Breast epithelium (tissue), 4 donors: ENCODE data around the gene ITPR2. TPM values are rescaled to one million over a fixed set of nuclear protein-coding genes. Genes with fewer than 3 reads are reported as not detected.

Experiments used
- DNase-seq, 2 donors: peaks; one replicate each; pipeline ENCODE4 v3.0.0-alpha.2; 2019; ENCODE audit warnings: low spot score in 2 of 2
- H3K27ac ChIP-seq, 2 donors: fragments of 200-600 bp; sonication (generic) in 1 of 2; one replicate each; pipeline ENCODE4 v1.5.1; 2016 to 2019; ENCODE audit warnings: mild to moderate bottlenecking in 1 of 2
- H3K27me3 ChIP-seq, 2 donors: fragments of 200-600 bp; sonication (generic) in 1 of 2; one replicate each; pipeline versions ENCODE4 v1.5.1 to v1.6.0; 2017 to 2019; ENCODE audit warnings: control low read depth in 1 of 2, mild to moderate bottlenecking in 1 of 2
- H3K36me3 ChIP-seq: fragments of 200-600 bp; one replicate; pipeline ENCODE4 v1.5.1; 2019
- H3K4me1 ChIP-seq, 2 donors: fragments of 200-600 bp; sonication (generic); one replicate each; pipeline ENCODE4 v1.5.1; 2016 to 2019; ENCODE audit warnings: control low read depth in 1 of 2
- H3K4me3 ChIP-seq, 3 donors: fragments of 200-600 bp; sonication (generic); 1 replicate in 2 of 3; 2 replicates in 1 of 3; pipeline ENCODE4 v1.5.1; 2016 to 2019; ENCODE audit warnings: mild to moderate bottlenecking in 3 of 3, moderate library complexity in 2 of 3
- H3K9me3 ChIP-seq, 2 donors: fragments of 200-600 bp; sonication (generic) in 1 of 2; one replicate each; pipeline ENCODE4 v1.5.1; 2016 to 2019; ENCODE audit warnings: control low read depth in 1 of 2
- POLR2A ChIP-seq: fragments of 450-650 bp; IDR thresholded peaks from one replicate; pipeline ENCODE4 v1.6.1; 2016; ENCODE audit warnings: antibody characterized with exemption, mild to moderate bottlenecking, moderate library complexity
- POLR2AphosphoS5 ChIP-seq, 3 donors: sonication (generic); formaldehyde crosslinking; IDR thresholded peaks; one replicate each; pipeline ENCODE4 v1.6.1; 2017; ENCODE audit warnings: antibody characterized with exemption in 3 of 3
- intact Hi-C: fragments of 100-400 bp; cut with DNase I; formaldehyde crosslinking; loops from one replicate; pipeline ENCODE4 v1.15.1; 2023; ENCODE audit warnings: low total_unique reads
- total RNA-seq, 3 donors: library from RNA; depleted of rRNA; stranded (reverse); fragments of >200 nt; gene quantifications; one replicate each; pipeline ENCODE4 v1.1.0, GENCODE V29; 2016
- TF ChIP-seq, protein P1 (sequence below), 3 donors: fragments of 450-650 bp; IDR thresholded peaks; one replicate each; pipeline ENCODE4 v1.5.1; 2016 to 2017; ENCODE audit warnings: antibody characterized with exemption in 3 of 3, mild to moderate bottlenecking in 3 of 3, moderate library complexity in 3 of 3

Gene ITPR2
- total RNA-seq, 3 donors from 2014 or later, result 47.2 to 95.0 (median 66.5) TPM

DNA sequence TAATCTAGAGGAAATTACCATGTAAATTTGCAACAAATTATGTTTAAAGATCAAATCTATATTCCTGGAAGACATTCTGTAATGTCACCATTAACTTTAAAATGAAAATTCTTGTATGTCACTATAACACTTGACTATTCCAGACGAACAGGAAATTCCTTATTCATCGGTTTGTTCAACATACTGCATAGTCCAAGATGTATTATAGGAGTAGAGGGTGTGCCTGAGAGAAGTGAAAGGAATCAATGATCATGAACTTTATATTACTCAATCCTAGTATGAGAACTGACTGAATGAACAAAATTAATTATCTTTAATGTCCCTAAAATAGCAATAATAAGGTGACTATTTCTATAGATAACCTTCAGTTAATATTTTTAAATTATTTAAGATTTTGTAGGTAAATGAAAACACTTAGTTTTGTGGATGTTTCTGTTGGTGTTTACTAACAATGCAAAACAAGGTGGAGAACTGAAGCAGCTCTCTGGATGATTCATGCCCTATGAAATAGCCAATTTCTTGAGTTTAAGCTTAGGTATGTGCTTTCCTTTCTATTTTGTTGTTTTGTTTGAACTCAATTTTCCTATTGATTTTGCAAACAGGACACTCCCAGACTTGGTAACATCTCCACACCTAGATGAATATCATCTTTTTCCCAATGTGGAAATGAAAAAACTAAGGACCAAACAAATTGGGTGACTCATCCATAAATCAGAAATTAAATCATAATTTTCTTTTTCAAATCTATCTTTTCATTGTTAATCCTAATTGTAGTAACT, 18.2 kb upstream of the ITPR2 start:
- Histone ChIP-seq H3K36me3 (no peaks in the 10 kb centered on the region), H3K27me3 (no peaks in the 10 kb centered on the region), H3K9me3 (no peaks in the 10 kb centered on the region), H3K27ac (no peak overlapping the region), H3K4me3 (no peak overlapping the region), H3K4me1 (no peaks in the 10 kb centered on the region)
- TF ChIP-seq, protein P1, sequence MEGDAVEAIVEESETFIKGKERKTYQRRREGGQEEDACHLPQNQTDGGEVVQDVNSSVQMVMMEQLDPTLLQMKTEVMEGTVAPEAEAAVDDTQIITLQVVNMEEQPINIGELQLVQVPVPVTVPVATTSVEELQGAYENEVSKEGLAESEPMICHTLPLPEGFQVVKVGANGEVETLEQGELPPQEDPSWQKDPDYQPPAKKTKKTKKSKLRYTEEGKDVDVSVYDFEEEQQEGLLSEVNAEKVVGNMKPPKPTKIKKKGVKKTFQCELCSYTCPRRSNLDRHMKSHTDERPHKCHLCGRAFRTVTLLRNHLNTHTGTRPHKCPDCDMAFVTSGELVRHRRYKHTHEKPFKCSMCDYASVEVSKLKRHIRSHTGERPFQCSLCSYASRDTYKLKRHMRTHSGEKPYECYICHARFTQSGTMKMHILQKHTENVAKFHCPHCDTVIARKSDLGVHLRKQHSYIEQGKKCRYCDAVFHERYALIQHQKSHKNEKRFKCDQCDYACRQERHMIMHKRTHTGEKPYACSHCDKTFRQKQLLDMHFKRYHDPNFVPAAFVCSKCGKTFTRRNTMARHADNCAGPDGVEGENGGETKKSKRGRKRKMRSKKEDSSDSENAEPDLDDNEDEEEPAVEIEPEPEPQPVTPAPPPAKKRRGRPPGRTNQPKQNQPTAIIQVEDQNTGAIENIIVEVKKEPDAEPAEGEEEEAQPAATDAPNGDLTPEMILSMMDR (IDR thresholded peaks at IDR 0.05), result no peak
- no peak for TF ChIP-seq POLR2AphosphoS5 (IDR thresholded peaks at IDR 0.05)
- TF ChIP-seq POLR2A, result no peak
- DNase-seq, result no peak
- intact Hi-C loops, result no loop called here

DNA sequence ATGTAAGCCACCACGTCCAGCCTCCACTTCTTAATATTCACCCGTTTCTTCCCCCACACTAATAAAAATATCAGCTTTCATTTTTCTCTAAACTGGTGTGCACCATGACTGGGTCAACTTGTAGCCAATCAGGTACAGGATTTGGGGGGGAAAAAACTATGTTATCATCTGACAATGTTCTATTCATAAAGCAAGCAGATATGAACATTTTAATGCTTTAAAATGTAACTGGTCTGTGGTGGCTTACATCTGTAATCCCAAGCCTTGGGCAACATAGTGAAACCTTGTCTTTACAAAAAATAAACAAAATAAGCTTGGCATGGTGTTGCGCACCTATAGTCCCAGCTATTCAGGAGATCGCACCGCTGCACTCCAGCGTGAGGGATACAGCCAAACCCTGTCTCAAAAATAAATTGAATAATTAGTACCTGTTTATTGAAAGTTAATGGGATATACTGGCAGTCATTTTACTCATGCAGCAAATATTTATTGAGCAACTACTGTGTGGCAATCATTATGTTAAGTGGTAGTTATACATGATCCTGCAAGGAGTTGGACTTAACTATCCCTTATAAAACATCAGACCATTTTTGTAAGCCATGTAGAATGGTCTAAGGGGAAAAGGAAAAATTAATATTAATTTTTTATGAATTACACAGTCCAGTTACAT, 15.3 kb upstream of the ITPR2 start:
- Histone ChIP-seq H3K9me3 (no peaks in the 10 kb centered on the region), H3K27ac (no peak overlapping the region), H3K36me3 (no peaks in the 10 kb centered on the region), H3K4me1 (no peaks in the 10 kb centered on the region), H3K27me3 (no peaks in the 10 kb centered on the region), H3K4me3 (no peak overlapping the region)
- intact Hi-C loops, result no loop called here
- no peak for DNase-seq
- TF ChIP-seq, protein P1 (IDR thresholded peaks at IDR 0.05), result no peak
- TF ChIP-seq POLR2A (no peak), POLR2AphosphoS5 (IDR thresholded peaks at IDR 0.05) (no peak)

DNA sequence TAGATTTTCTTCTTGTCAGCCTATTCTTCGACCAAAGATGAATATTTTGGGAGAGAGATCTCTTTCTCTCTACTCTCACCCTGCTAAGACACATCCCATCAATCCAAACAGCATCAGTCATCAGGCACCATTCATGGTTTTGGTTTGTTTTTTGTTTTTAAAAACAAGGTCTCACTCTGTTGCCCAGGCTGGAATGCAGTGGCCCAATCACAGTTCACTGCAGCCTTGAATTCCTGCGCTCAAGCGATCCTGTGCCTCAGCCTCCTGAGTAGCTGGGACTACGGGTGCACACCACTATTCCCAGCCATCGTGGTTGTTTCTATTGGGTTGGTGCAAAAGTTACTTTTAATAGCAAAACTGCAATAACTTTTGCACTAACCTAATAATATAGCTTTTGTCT, 14.4 kb upstream of the ITPR2 start:
- Histone ChIP-seq H3K4me1 (no peaks in the 10 kb centered on the region), H3K27me3 (no peaks in the 10 kb centered on the region), H3K36me3 (no peaks in the 10 kb centered on the region), H3K9me3 (no peaks in the 10 kb centered on the region), H3K27ac (no peak overlapping the region), H3K4me3 (no peak overlapping the region)
- no peak for DNase-seq
- intact Hi-C loops, result no loop called here
- TF ChIP-seq POLR2A (no peak), POLR2AphosphoS5 (IDR thresholded peaks at IDR 0.05) (no peak)
- TF ChIP-seq, protein P1 (IDR thresholded peaks at IDR 0.05), result no peak

DNA sequence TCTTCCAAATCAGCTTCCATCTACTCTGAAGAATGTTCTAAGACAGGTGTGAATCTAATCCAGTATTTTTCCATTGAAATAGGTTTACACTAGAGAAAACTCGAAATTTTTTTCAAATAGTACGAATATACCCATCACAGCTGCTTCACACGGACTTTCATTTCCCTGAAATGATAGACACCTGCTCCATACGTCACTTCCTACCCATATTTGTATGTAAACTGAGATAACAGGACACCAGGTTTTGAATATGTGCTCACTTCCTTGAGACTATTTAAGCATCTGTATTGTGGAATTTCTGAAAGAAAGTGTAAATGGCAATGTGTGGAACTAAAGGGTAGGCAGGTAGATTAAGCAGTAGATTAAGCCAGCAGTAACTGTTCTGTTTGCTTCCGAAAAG, 13.4 kb upstream of the ITPR2 start:
- H3K27me3 ChIP-seq, result no peaks in the 10 kb centered on the region
- H3K4me3 ChIP-seq, result no peak overlapping the region
- no peaks in the 10 kb centered on the region for H3K9me3 ChIP-seq
- H3K4me1 ChIP-seq, result no peaks in the 10 kb centered on the region
- TF ChIP-seq, protein P1 (IDR thresholded peaks at IDR 0.05), result no peak
- H3K27ac ChIP-seq, result no peak overlapping the region
- DNase-seq, result no peak
- H3K36me3 ChIP-seq, result no peaks in the 10 kb centered on the region
- intact Hi-C loops, result no loop called here

DNA sequence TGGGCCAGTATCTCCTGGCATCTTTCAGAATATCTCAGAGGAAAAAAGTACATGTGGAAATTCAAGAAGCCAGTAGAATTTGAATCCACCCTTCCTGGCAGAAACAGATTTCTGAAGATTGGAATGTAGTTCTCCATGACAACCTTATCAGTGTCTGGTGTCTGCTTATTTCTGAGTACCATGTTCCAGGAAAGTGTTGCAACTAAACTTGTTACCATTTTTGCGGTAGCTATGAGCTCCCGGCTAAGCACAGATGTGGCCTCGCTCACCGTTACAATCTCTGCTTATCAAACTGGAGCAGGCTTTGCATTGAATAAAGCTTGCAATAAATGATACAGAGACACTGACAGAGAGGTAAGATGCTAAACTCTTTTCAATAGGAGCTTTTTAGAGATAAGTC, 13.0 kb upstream of the ITPR2 start:
- Histone ChIP-seq H3K4me3 (no peak overlapping the region), H3K36me3 (no peaks in the 10 kb centered on the region), H3K27ac (no peak overlapping the region), H3K4me1 (no peaks in the 10 kb centered on the region), H3K27me3 (no peaks in the 10 kb centered on the region), H3K9me3 (no peaks in the 10 kb centered on the region)
- intact Hi-C loops, result no loop called here
- no peak for TF ChIP-seq POLR2AphosphoS5 (IDR thresholded peaks at IDR 0.05)
- TF ChIP-seq POLR2A, result no peak
- TF ChIP-seq, protein P1 (IDR thresholded peaks at IDR 0.05), result no peak
- DNase-seq, result no peak
